ENCODE data around the gene MS4A15.
"Not testable (repeated sequence)": the region's sequence is repeated elsewhere in the genome, so short reads cannot be mapped to it uniquely, and the experiment has no call there.

The MS4A15 gene

GRCh38 chr11:60756307-60757032, at the start of gene MS4A15:
Gene MS4A15, plus strand, starts transcription at chr11:60756867. Its CDS starts 6,867 bp downstream, at chr11:60763734.
- no peak for DNase-seq (ENCODE audit: low read depth)

GRCh38 chr11:60706931-60707330, 49.7 kb upstream of the MS4A15 start:
- DNase-seq (ENCODE audit: low read depth), result no peak

- DNase-seq (ENCODE audit: low read depth), result no peak
Measured at GRCh38 chr11:60710482-60710881, 46.2 kb upstream of the MS4A15 start.

- DNase-seq (ENCODE audit: low read depth), result no peak
Measured at GRCh38 chr11:60711276-60711675, 45.4 kb upstream of the MS4A15 start.

GRCh38 chr11:60713423-60713822, 43.2 kb upstream of the MS4A15 start:
- DNase-seq (ENCODE audit: low read depth), result not testable (repeated sequence)

- DNase-seq (ENCODE audit: low read depth), result no peak
Measured at GRCh38 chr11:60717956-60718355, 38.7 kb upstream of the MS4A15 start.

- no peak for DNase-seq (ENCODE audit: low read depth)
Measured at GRCh38 chr11:60718524-60719316, 37.9 kb upstream of the MS4A15 start.

- DNase-seq (ENCODE audit: low read depth), result no peak
Measured at GRCh38 chr11:60719391-60719790, 37.3 kb upstream of the MS4A15 start.

- no peak for DNase-seq (ENCODE audit: low read depth)
Measured at GRCh38 chr11:60720460-60720859, 36.2 kb upstream of the MS4A15 start.

- DNase-seq (ENCODE audit: low read depth), result no peak
Measured at GRCh38 chr11:60724420-60724819, 32.2 kb upstream of the MS4A15 start, which contains the start of gene MS4A18. Gene MS4A18, plus strand, starts transcription at chr11:60724720.

- DNase-seq (ENCODE audit: low read depth), result no peak
Measured at GRCh38 chr11:60725592-60725991, 31.1 kb upstream of the MS4A15 start.

GRCh38 chr11:60731586-60731985, 25.1 kb upstream of the MS4A15 start:
- no peak for DNase-seq (ENCODE audit: low read depth)

- DNase-seq (ENCODE audit: low read depth), result no peak
Measured at GRCh38 chr11:60734279-60734678, 22.4 kb upstream of the MS4A15 start.

GRCh38 chr11:60739114-60739513, 17.6 kb upstream of the MS4A15 start:
- DNase-seq (ENCODE audit: low read depth), result no peak

- no peak for DNase-seq (ENCODE audit: low read depth)
Measured at GRCh38 chr11:60740573-60740972, 16.1 kb upstream of the MS4A15 start.

GRCh38 chr11:60741421-60741820, 15.2 kb upstream of the MS4A15 start:
- no peak for DNase-seq (ENCODE audit: low read depth)

- DNase-seq (ENCODE audit: low read depth), result no peak
Measured at GRCh38 chr11:60743058-60743457, 13.6 kb upstream of the MS4A15 start.

- DNase-seq (ENCODE audit: low read depth), result no peak
Measured at GRCh38 chr11:60744114-60744513, 12.6 kb upstream of the MS4A15 start.

- no peak for DNase-seq (ENCODE audit: low read depth)
Measured at GRCh38 chr11:60747359-60747873, 9.3 kb upstream of the MS4A15 start.

GRCh38 chr11:60748225-60748624, 8.4 kb upstream of the MS4A15 start:
- DNase-seq (ENCODE audit: low read depth), result no peak

- DNase-seq (ENCODE audit: low read depth), result no peak
Measured at GRCh38 chr11:60748821-60749220, 7.8 kb upstream of the MS4A15 start.

GRCh38 chr11:60750911-60751310, 5.8 kb upstream of the MS4A15 start:
- DNase-seq (ENCODE audit: low read depth), result no peak

- no peak for DNase-seq (ENCODE audit: low read depth)
Measured at GRCh38 chr11:60753309-60753708, 3.4 kb upstream of the MS4A15 start.
